ENCODE results near the gene DCK. TPM values are rescaled to one million over a fixed set of nuclear protein-coding genes. Genes with fewer than 3 reads are reported as not detected.
A peak's percentile ranks its signal among the peaks of the same experiment; 100 is the strongest.

Gene DCK
- total RNA-seq, 1 donor from 2014 or later, result 19.8 TPM

DNA sequence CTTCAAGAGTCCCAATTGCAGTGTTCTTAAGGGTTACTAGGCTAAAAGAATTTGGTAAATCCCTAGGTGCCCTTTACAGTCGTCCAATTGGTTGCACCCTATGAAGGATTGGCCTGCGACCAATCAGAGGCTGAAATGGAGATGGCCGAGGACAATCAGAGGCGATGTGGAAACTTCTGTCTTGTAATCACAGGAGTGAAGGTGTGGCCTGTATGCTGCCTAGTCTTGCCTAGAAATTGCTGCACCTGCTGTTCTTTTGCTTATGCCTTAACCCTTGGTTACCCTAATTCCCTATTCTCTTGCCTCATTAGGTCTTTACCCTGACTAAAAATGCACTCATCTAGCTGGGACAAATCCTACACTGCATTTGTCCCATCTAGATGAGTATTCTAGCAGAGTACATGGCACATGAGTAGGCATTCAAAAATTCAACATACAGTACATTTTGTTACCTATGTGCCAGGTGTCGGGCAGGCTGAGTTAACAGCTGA is 1.0 kb upstream of the DCK start:
- TF ChIP-seq CTCF (conservative IDR thresholded peaks at IDR 0.05), result no peak
- Mint-ChIP-seq H3K27ac (ENCODE audit: unreplicated experiment) (no peak overlapping the region), H3K36me3 (ENCODE audit: low read depth) (peaks cover 11% of the 10 kb centered on the region)

DNA sequence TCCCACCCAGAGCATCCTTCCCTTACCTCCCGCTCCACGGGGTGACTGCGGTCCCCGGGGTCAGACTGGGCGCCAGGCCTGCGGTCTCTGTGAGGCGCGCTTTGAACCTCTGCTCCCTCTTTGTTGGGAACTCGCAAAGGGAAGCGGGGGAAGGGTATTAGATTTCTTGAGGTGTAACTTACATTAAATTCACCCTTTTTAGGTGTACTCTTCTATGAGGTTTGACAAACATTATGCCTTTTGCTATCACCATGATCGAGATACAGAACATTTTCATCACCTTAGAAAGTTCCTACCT is 569 bp downstream of the DCK start:
- Mint-ChIP-seq H3K36me3 (ENCODE audit: low read depth) (peaks cover 17% of the 10 kb centered on the region), H3K4me3 (peak overlapping the region; percentile 91), H3K27ac (ENCODE audit: unreplicated experiment) (peak overlapping the region; percentile 97), H3K4me1 (peaks cover 54% of the 10 kb centered on the region), H3K27me3 (ENCODE audit: low read depth) (no peaks in the 10 kb centered on the region), H3K9me3 (peaks cover 2% of the 10 kb centered on the region)
- DNase-seq (ENCODE audit: low read depth, low spot score), result no peak
- TF ChIP-seq CTCF (conservative IDR thresholded peaks at IDR 0.05), result no peak

More for the DNA sequence above, 1.0 kb upstream of the DCK start:
- Mint-ChIP-seq H3K27me3 (ENCODE audit: low read depth) (no peaks in the 10 kb centered on the region), H3K9me3 (peaks cover 2% of the 10 kb centered on the region), H3K4me1 (peaks cover 52% of the 10 kb centered on the region), H3K4me3 (peak overlapping the region; percentile 86)
- DNase-seq (ENCODE audit: low read depth, low spot score), result no peak

- Mint-ChIP-seq H3K9me3 (peaks cover 2% of the 10 kb centered on the region), H3K4me1 (peaks cover 54% of the 10 kb centered on the region), H3K4me3 (peak overlapping the region; percentile 91), H3K36me3 (ENCODE audit: low read depth) (peaks cover 22% of the 10 kb centered on the region), H3K27ac (ENCODE audit: unreplicated experiment) (peak overlapping the region; percentile 97), H3K27me3 (ENCODE audit: low read depth) (no peaks in the 10 kb centered on the region)
- TF ChIP-seq CTCF (conservative IDR thresholded peaks at IDR 0.05), result no peak
- no peak for DNase-seq (ENCODE audit: low read depth, low spot score)
Observed at GRCh38 chr4:70994387-70995099, 1.1 kb downstream of the DCK start.

DNA sequence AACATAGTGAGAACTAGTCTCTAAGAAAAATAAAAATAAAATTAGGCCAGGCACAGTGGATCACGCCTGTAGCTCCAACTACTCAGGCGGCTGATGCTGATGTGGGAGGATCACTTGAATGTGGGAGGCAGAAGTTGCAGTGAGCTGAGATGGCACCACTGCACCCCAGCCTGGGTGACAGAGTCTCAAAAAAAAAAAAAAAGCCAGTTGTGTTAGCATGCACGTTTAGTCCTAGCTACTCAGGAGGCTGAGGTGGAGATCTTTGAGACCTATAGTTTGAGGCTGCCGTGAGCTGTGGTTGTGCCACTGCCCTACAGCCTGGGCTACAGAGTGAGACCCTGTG is 2.5 kb downstream of the DCK start:
- peaks cover 37% of the 10 kb centered on the region for H3K36me3 Mint-ChIP-seq (ENCODE audit: low read depth)
- H3K27me3 Mint-ChIP-seq (ENCODE audit: low read depth), result no peaks in the 10 kb centered on the region
- H3K27ac Mint-ChIP-seq (ENCODE audit: unreplicated experiment), result no peak overlapping the region
- peaks cover 7% of the 10 kb centered on the region for H3K9me3 Mint-ChIP-seq
- H3K4me3 Mint-ChIP-seq, result peak overlapping the region; percentile 91
- no peak for DNase-seq (ENCODE audit: low read depth, low spot score)
- no peak for TF ChIP-seq CTCF (conservative IDR thresholded peaks at IDR 0.05)
- H3K4me1 Mint-ChIP-seq, result peaks cover 54% of the 10 kb centered on the region

DNA sequence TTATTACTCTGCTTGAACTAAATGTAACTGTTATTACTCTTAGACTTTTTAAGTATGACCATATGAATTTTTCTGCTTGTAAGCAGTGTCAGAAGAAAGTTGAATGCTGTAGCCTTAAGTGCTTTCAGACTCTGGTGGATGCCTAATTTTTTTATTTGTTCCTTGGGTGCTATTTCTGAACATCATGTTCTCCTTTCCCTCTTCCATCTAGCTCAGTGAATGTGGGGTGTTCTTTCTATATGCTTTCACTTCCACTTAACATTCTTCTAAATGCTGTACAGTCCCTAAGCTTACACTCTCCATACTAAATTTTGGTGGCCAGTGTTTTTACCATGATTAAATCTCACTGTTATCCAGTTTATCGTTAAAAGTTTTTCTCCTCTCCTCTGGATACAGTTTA is 3.6 kb downstream of the DCK start:
- Mint-ChIP-seq H3K4me1 (peaks cover 46% of the 10 kb centered on the region), H3K27me3 (ENCODE audit: low read depth) (no peaks in the 10 kb centered on the region), H3K36me3 (ENCODE audit: low read depth) (peaks cover 47% of the 10 kb centered on the region), H3K9me3 (peaks cover 15% of the 10 kb centered on the region), H3K27ac (ENCODE audit: unreplicated experiment) (no peak overlapping the region), H3K4me3 (peak overlapping the region; percentile 91)
- no peak for DNase-seq (ENCODE audit: low read depth, low spot score)
- TF ChIP-seq CTCF (conservative IDR thresholded peaks at IDR 0.05), result no peak

Measured in neural crest cell (in vitro differentiated cells).